HG03378 (cell line): Measurements from ENCODE around the gene CAPN2.
"Not testable (repeated sequence)": the region's sequence is repeated elsewhere in the genome, so short reads cannot be mapped to it uniquely, and the experiment has no call there.

Source experiments
- ATAC-seq: cut with Tn5 transposase; IDR thresholded peaks from one replicate; pipeline ENCODE4 v1.9.1; 2021; ENCODE audit warnings: mild to moderate bottlenecking, moderate library complexity; ENCODE audit not compliant: unreplicated experiment

Gene CAPN2

DNA sequence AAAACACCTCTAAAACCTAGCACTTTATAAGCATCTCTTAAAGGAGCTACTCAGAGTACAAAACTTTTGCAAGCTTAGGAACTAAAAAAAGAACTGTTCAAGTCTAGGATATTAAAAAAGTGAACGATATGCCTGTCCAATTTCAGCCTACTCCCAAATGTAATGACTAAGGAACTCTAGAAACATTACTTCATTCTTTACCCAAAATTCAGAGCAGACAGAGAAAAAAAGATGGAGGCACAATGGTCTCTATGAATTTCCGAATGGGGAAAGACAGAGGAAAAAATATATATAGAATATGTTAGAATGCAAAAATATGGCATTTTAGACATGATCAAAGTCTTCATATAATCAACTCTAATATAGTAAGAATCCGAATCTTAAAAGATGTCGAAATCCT lies 72.2 kb downstream of the CAPN2 start:
- ATAC-seq, result no peak

DNA sequence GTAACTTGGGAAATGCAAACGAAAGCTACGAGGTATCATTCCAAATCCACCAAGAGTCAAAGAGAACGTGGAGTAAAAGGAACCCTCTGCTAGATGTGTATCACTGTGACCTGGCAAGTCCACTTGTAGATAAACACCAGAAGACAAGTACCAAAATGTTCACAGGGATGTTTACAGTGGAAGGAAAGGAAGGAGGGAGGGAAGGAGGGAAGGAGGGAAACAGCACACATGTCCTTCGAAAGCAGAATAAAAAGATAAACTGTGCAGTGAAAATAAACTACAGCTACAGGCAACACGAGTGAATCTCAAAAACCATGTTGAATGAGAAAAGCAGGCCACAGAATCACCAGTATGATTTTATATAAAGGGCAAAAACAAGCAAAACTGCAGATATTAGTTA lies 73.5 kb downstream of the CAPN2 start:
- ATAC-seq, result no peak

DNA sequence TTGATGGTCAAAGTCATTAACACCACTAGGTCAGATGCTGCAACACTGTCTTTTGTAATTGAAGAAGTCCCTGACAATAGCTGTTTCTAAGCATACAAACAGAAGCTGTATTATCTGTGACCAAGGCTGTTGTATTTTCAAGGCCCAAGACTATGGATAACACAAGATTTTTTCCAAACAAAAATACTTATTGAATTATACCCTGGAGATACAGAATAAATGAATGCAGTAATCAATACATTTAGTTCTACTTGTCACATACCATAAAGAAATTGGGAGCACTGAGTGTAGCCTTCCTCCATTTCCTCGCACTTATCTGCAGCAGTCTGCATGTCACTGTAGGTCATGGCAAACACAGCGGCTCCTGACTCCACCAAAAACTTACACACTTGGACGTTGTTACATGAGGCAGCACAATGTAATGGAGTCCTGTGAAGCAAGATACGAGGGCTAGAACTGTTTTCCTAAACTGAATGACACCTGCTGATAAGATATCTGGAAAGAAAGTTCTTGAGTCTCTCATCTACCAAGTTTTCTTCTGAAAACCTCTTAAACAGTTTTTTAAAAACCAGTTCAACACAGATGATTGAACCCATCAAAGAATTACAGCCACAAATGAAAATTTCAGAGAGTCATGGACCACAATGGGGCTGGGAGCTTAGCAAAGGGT lies 76.5 kb downstream of the CAPN2 start:
- ATAC-seq, result no peak

DNA sequence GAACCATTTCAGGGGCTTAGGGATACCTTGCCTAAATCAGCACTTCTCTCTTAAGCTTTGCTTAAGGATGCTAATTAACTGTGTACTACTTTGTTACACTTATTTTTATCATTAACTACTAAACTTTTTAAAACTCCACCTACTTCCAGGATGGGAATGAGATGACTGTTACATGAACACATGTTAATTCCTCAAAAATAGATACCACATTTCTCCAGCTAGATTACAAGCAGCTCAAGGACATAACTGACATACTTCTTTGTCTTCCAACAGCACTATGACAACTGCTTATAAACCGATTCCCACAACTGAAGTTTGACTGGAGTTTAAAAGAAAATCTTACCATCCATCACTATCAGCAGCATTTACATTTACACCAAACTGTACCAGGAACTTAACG lies 79.7 kb downstream of the CAPN2 start:
- no peak for ATAC-seq

DNA sequence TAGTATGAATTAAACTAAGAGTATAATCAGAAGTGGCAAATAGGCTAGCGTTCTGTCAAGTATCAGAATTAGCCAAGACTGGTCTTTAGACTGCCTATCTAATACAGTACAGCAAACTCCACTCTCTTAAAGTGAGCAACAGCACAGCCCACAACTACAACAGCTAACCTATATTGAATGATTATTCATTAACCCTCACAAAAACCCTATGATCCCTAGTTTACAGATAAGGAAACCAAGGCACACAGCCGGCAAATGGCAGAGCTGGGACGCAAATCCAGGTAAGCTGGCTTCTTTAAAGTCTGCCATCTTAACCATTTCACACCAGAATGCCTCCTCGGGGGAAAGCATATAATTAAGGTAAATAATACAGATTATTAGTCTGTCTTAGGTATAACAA lies 81.4 kb downstream of the CAPN2 start:
- no peak for ATAC-seq

DNA sequence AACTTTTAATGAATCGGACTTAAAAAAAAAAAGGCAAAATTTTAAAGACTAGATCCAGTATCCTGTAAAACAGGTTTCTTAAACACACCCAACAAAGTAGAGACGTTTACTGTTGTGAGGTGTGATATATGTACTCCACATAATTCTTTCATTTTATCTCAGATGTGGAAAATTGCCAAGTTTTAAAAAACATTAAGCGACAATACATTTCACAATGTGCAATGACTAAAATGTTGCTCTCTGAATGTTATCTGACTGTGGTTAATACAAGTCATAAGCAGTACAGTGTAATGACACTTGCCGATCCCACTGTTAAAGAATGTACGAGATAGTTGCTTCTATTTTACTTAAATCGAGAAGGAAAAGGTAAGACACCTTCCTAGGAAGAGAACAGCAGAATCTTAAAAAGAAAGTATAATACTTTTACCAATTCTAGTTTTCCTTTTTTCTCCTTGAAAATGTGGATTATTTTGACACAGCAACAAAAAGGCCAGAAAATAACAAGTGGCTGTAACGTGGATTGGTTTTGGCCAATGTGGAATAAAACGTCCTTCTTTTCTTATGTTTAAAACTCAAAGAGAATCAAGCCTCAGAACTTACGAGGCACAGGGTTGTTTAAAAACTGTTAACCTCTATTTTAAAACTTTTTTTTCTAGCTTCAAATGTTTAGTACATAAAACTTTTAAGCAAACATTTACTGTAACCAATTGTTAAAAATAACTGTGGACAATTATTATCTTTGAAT lies 82.0 kb downstream of the CAPN2 start:
- ATAC-seq, result no peak

DNA sequence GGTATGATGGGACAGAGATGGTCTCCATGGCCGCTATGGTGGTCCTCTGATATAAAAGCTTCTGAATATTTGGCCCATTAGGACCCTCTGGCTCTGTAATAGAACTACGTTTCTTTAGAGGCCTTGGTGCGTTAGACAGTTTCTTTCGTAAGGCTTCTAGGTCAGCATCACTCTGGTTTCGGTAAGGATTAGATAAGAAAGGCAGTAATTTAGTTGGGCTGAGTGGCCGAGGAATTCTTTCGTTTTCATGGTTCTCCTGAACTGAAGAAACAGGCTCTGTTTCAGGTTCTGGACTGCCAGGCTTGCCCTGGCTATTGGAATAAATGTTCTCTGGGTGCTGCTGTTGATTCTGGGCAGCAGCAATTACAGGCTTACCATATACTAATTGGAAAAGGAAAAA lies 83.9 kb downstream of the CAPN2 start:
- no peak for ATAC-seq

DNA sequence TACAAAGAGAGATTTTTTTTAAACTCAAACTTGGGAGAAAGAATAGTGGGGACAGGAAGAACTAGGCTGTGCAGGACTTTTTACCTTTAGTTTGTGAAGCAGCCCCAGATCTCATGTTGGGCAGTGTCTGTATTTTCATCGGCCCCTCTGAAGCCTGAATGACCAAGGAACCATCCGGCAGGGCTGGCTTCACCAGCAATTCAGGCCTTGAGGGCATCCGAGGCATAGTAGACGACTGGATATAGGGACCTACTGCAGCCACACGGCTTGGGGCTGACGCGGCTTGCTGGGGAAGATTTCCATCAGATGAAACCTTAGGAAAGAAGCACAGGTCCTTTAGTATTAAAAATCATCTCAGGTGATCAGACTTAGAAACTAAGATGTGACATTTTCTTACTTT lies 89.7 kb downstream of the CAPN2 start:
- no peak for ATAC-seq

DNA sequence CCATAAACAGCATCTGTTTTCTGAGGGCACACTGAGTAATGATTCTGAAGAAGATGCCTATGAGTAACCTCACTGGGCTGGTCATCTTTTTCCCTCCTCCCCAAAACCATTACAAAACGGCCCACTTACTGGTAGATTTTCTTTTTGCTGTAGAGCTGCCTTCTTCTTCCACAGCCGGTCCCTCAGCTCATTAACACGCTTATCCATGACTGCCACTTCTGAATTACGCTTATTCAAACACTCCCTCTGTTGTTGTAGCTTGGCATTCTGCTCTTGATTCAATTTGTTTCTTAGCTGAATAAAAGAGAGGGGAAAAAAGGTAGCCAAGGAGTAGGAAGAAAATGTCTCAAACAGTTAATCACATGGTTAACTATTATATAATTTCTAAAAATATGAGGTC lies 90.3 kb downstream of the CAPN2 start:
- ATAC-seq, result no peak

DNA sequence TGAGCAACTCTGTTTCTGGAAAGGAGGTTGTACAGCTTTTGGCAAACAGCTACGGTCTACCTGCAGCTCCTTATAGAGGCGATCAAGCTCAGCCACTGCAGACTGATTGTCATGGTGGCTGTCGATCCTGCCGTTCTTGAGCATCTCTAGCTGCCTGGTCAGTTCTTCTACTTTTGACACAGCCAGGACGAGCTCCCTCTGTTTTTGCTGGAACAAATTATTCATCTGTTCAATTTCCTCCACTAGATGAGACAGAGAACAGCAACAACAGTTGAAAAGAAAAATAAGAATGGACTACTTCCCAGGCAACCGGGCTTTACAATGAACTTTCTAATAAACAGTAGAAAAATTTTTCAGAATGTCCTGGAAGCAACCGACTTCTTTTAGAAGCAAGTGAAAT lies 90.9 kb downstream of the CAPN2 start:
- no peak for ATAC-seq

DNA sequence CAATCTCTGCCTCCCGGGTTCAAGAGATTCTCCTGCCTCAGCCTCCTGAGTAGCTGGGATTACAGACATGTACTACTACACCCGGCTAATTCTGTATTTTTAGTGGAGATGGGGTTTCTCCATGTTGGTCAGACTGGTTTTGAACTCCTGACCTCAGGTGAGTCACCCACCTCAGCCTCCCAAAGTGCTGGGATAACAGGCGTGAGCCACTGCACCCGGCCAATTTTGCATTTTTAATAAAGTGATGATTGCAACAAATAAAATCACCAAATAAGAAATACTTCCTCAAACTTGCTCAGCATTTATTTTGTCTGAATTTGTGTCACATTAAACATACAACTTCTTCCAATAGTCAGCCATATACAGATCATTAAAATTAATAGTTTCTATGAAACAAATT lies 97.6 kb downstream of the CAPN2 start:
- ATAC-seq, result not testable (repeated sequence)

DNA sequence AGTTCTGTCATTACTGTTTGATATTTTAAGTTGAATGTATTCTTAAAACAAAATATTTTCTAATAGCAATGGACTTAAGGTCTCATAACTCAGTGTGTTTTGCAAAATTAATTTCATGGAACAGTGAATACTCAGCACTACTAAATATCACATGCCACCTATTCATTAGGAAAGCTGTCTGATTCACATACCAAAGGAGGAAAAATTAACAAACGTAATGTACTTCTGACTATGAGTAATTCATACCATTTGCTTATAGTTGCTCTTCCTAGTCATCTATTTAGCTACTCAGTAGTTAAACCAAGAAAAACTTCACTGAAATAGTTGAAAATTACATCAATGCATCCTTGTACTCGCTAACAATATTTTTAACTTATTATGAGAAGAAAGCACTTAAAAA lies 98.2 kb downstream of the CAPN2 start:
- no peak for ATAC-seq

DNA sequence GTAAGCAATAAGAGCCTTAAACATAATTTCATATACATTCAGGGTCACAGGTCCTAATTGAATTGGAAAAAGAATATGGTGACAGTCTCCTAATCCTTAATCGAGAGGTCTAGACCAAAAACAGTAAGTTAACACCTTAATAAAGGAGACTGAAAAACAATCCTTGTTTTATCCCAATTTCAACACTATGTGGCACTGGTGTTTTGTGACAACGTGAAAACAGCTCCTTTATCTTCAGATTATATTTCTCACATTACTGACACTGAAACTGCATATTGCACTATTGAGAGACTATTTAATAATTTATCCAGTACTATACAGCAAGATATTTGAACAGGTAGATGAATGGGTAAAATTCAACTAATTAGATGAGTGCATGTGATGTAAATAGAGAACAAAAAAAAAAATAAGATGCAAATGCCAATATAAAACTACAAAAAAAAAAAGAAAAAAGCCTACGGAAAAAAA lies 99.3 kb downstream of the CAPN2 start:
- ATAC-seq, result no peak

DNA sequence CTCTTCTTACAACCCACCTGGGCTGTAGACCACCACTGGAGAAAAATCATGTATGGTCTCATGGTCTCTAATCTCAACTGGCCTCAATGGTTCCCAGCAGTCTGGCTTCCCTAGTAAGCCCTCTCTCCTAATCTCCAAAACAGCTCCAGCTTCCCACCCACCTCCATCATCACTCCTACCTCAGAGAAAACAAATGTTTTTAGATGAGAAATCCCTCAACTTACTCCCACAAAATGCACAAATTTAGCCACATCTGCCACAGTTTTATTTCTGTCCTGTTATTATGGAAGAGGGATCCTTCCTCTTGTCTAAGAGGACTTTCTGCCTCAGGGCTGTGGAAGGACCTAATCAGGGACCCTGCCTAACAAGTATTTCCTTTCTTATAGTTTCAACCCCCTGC lies 101.3 kb downstream of the CAPN2 start:
- no peak for ATAC-seq

DNA sequence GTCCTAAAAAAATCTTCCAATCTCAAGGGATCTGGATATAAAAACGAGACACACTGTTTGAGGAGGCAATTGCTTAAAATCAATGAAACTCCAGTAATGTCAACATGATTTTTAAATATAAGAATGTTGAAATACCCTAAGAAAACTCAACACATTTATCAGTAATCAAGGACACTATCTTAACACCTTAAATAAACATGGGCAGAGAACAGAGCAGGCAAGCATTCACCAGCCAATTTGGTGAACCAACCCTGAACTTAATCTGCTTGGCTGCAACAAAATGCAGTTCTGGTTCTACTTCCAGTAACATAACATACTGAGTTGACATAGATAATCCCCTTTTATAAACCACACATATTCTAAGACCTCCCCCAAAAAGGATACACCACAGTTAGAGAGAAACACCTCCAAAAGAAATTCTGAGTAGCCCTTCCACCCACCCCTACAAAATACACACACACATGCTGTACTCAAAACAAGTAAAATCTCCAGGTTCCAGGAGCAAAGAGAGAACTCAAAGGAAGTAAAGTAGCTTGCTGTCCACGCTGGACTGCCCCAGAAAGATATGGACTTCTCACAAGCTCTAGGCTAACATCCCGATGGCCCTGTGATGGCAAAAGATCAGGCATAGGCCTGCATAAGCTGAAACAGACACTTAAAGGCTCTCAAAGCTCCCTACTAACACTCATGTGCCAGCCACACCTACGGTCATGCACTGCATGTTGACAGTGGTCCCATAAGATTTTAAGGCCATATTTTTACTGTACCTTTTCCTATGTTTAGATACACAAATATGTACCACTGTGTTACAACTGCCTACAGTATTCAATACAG lies 102.9 kb downstream of the CAPN2 start:
- no peak for ATAC-seq

DNA sequence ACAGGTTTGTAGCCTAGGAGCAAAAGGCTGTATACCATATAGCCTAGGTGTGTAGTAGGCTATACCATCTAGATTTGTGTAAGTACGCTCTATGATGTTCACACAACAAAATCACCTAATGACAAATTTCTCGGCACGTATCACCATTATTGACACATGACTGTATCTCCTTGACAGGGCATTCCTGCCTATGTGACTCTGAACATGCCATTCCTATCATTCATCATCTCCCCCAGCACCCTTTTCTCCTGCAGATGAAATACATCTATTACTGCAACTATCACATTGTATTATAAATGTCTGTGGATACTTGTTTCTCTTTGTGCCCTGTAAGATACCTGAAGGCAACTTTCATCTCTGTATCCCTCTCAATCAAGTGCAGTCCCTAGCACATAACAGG lies 103.5 kb downstream of the CAPN2 start:
- ATAC-seq, result no peak

DNA sequence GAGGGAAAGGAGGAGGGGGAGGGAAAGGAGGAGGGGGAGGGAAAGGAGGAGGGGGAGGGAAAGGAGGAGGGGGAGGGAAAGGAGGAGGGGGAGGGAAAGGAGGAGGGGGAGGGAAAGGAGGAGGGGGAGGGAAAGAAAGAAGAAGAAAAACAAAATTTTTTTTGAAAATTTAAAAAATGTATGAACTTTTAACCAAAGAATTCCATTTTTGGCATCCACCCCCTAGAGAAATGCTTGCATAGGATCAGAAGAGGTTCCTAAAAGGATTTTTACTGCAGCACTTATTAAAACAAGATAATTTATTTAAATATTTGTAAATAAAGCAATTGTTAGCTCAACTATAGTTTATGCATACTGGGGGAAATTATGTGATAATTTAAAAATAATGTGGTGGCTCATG lies 104.9 kb downstream of the CAPN2 start:
- ATAC-seq, result not testable (repeated sequence)

DNA sequence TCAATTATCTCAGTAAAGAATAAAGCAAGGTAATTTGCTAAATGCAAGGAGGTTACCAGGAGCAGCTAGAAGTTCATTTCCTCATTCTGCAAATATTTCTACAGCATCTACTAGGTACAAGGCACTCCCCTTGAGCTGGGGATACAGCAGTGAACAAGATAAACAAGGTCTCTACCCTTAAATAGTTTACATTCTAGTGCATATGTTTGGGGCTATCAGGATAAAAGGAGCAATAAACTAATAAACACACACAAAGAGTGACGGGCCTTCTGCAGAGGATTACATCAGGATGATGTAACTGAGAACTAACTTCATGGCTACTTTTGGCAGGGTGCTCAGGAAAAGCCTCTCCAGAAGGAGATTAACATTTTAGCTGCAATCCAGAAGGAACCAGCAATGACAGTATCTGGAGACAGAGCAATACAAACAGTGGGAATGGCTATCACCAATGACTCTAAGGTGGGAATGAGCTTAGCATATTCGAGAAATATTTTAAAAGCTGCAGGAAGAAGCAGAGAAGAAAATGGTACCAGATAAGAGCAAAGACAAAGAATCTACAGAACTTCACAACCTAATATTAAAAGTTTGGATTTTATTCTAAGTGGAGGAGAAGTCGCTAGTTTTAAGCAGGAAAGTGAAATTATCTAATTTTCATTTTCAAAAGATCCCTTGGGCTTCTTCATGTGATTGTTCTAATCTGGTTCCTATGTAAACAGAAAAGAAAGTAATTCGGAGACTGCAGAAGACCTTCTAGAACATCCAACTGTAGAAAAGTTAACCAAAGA lies 107.6 kb downstream of the CAPN2 start:
- no peak for ATAC-seq

DNA sequence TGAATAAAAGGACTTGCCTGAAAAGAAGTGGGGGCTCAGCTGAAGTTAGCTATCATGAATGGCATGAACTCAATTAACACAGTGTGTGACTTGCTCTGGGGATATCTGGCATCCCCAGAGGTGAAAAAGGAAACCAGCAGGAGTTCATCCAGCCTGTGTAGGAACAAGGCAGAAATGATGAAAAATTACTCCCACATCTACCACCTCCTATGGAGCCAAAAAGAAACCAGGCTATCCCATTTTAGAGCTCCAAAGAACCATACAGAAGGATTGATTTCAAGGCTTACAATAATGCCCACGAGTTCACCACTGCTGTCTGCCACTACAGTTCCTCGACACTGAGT lies 108.1 kb downstream of the CAPN2 start:
- ATAC-seq, result no peak

DNA sequence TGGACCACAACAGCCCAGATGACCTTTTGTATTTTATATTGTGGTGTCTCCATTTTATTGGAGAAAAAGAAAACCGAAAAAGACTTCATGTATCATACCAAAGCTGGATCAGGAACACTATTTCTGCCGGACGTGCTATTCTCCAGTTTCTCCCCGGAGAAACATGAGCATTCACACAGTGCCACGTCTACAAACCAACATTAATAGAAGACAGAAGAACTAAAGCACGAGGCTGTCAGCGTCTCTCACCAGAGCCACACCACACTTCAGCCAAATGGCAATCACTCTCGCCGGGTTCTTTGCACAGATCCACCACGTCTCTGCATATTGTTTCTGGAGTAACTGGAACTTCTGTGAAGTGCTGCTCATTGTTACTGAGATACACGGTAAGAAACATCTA lies 108.6 kb downstream of the CAPN2 start:
- ATAC-seq, result no peak

DNA sequence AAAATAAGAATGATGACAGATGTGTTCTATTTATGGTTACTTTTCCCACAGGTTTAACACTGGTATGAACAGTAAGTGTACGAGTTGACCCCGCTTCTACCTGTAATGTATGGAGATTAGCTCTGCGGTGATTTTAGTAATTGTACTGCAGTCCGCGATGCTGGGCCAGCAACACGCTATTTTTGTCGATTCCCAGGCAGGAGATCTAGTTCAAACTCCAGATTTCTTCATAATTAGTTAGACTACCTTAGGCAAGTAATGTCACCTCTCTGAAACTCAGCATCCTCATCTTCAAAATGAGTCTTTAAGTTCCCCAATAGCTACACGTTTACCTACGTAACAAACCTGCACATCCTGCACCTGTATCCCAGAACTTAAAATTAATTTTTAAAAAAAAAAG lies 111.9 kb downstream of the CAPN2 start:
- ATAC-seq, result no peak
